Smooth muscle cell (in vitro differentiated cells): Measurements from ENCODE around the gene LRFN5. TPM values are rescaled to one million over a fixed set of nuclear protein-coding genes. Genes with fewer than 3 reads are reported as not detected.

ENCODE experiments used
- DNase-seq: peaks from one replicate; lab custom pipeline; 2025; ENCODE audit not compliant: unreplicated experiment; lab: John Stamatoyannopoulos, UW
- H2AFZ ChIP-seq: fragments of 200-600 bp; sonication (generic); 2 replicates; pipeline ENCODE4 v1.6.0; 2016; ENCODE audit warnings: antibody characterized with exemption, low read depth, mild to moderate bottlenecking
- H3F3A ChIP-seq: fragments of 200-600 bp; sonication (generic); 2 replicates; pipeline ENCODE4 v1.6.0; 2017; ENCODE audit warnings: antibody characterized with exemption, low read depth
- H3K27ac ChIP-seq: fragments of 200-600 bp; sonication (generic); 2 replicates; pipeline ENCODE4 v1.5.1; 2016; ENCODE audit warnings: low read depth, mild to moderate bottlenecking
- H3K27me3 ChIP-seq: fragments of 200-600 bp; sonication (generic); 2 replicates; pipeline ENCODE4 v1.6.1; 2016; ENCODE audit warnings: low read depth, mild to moderate bottlenecking
- H3K36me3 ChIP-seq: fragments of 200-600 bp; sonication (generic); 2 replicates; pipeline ENCODE4 v1.5.1; 2016; ENCODE audit warnings: low read depth
- H3K4me1 ChIP-seq: fragments of 200-600 bp; sonication (generic); 2 replicates; pipeline ENCODE4 v1.5.1; 2016; ENCODE audit warnings: low read depth
- H3K4me2 ChIP-seq: fragments of 200-600 bp; sonication (generic); 2 replicates; pipeline ENCODE4 v1.6.0; 2016; ENCODE audit warnings: mild to moderate bottlenecking
- H3K4me3 ChIP-seq: fragments of 200-600 bp; sonication (generic); 2 replicates; pipeline ENCODE4 v1.5.1; 2016; ENCODE audit warnings: mild to moderate bottlenecking
- H3K79me2 ChIP-seq: fragments of 200-600 bp; sonication (generic); 2 replicates; pipeline ENCODE4 v1.6.0; 2016; ENCODE audit warnings: low read depth, mild to moderate bottlenecking
- H3K9ac ChIP-seq: fragments of 200-600 bp; sonication (generic); 2 replicates; pipeline ENCODE4 v1.6.0; 2016; ENCODE audit warnings: low read depth
- H3K9me3 ChIP-seq: fragments of 200-600 bp; sonication (generic); replicated peaks from 2 replicates; pipeline ENCODE4 v1.5.1; 2016; ENCODE audit warnings: low read depth
- H4K20me1 ChIP-seq: fragments of 200-600 bp; sonication (generic); 2 replicates; pipeline ENCODE4 v1.6.0; 2016; ENCODE audit warnings: low read depth
- WGBS: methylation state at CpG from one replicate; pipeline ENCODE4 v1.1.7; 2016; ENCODE audit warnings: low lambda C conversion rate; 5-methylcytosine and 5-hydroxymethylcytosine counted together
- polyA plus RNA-seq: library from polyadenylated mRNA; unstranded; fragments of >200 nt; fragmentation: Nextera tagmentation; extraction: Ambion mirVana; gene quantifications from 2 replicates; pipeline ENCODE4 v1.2.1, GENCODE V29; 2016
- total RNA-seq: library from RNA; depleted of rRNA; stranded (reverse); fragments of >200 nt; gene quantifications from 2 replicates; pipeline ENCODE4 v1.2.3, GENCODE V29; 2014
- TF ChIP-seq, protein P1 (sequence below): fragments of 200-600 bp; sonication (generic); IDR thresholded peaks from 2 replicates; pipeline ENCODE4 v1.5.1; 2017; ENCODE audit warnings: borderline replicate concordance, mild to moderate bottlenecking, antibody characterized with exemption; ENCODE audit not compliant: insufficient read depth, poor library complexity, severe bottlenecking

LRFN5 gene
- total and polyA plus RNA-seq, 2 experiments from 2014 or later: 22.1 to 33.8 TPM

DNA sequence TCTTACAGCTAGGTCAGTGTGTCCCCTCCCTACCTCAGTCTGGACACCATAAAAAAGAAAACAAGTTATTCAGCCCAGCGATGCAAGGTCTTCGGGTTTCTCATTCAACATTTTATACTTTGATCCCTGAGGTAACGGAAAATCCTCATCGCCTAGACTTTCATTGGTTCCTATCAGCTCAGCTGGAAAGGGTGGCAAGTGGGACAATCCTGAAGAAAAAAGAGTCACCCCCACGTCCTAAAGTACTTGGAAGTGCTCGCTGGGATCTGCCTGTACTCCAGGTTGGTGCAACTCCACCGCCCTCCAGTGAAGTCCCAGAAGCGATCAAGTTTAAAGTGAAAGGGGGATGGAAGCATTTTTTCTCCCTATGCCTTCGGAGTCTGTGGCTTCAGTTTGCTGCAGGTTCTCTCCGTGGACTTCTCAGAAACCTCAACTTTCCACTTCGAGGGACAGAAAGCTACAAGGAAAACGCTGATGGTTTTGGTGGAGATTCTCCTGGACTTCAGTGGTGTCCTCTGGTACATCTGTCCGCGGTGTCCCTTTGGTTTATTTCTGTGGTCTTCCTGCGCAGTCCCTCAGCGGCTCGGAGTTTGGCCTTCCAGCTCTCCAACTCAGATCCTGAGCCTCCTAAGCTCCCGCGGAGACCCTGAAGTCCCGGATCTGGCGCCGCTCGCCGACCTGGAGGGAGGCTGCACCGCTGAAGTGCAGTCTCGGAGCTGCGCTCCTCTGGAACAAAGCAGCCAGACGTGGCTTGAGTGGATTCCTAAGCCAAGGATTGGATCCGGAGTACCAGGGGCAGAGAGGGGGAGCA is 1.8 kb upstream of the LRFN5 start:
- H3K9ac ChIP-seq: peak overlapping the region; percentile 75
- H3K79me2 ChIP-seq: peaks cover 78% of the 10 kb centered on the region
- no peak for DNase-seq
- H3K36me3 ChIP-seq: no peaks in the 10 kb centered on the region
- TF ChIP-seq, protein P1, sequence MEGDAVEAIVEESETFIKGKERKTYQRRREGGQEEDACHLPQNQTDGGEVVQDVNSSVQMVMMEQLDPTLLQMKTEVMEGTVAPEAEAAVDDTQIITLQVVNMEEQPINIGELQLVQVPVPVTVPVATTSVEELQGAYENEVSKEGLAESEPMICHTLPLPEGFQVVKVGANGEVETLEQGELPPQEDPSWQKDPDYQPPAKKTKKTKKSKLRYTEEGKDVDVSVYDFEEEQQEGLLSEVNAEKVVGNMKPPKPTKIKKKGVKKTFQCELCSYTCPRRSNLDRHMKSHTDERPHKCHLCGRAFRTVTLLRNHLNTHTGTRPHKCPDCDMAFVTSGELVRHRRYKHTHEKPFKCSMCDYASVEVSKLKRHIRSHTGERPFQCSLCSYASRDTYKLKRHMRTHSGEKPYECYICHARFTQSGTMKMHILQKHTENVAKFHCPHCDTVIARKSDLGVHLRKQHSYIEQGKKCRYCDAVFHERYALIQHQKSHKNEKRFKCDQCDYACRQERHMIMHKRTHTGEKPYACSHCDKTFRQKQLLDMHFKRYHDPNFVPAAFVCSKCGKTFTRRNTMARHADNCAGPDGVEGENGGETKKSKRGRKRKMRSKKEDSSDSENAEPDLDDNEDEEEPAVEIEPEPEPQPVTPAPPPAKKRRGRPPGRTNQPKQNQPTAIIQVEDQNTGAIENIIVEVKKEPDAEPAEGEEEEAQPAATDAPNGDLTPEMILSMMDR: no peak
- peaks cover 7% of the 10 kb centered on the region for H3F3A ChIP-seq
- H3K27ac ChIP-seq: peak overlapping the region; percentile 72
- H2AFZ ChIP-seq: peak overlapping the region; percentile 99
- peak overlapping the region; percentile 97 for H3K4me2 ChIP-seq
- peak overlapping the region; percentile 81 for H3K4me3 ChIP-seq
- peaks cover 23% of the 10 kb centered on the region for H3K4me1 ChIP-seq
- H3K9me3 ChIP-seq: no peaks in the 10 kb centered on the region
- no peaks in the 10 kb centered on the region for H3K27me3 ChIP-seq
- 1% methylated on average over 29 of the region's 29 CpGs for WGBS
- peaks cover 9% of the 10 kb centered on the region for H4K20me1 ChIP-seq

DNA sequence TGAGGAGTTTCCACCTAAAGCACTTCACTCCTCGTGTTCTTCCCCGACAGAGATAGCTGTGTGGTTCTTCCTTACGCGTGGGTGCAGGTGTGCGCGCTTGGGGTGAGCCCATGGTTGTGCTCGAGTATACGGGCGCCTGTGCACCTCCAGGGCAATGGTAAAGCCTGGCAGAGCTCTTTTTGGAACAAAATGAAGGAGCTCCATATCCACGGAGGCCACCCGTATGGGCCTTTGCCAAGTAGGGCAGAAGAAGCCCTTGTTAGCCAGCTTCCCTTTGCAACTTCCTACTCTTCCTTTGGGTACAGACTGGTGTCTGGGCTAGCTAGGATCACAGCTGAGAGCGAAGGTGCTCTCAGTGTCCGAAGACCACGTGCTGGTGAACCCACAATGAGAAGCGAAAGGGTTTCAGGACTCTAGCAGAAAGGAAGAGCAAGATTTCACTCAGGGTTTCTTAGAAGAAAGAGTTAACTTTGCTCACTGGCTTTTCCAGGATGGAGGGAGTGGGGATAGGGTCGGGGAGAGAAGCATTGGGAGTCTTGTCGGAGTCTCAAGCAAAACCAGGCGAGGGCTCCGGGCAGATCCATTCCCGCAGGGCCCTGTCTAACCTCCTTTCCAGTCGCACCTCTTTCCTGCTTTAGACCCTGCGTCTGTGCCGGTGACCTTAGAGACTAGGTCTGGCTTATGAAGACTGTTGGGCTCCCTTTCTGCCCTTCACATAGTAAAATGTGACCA is 960 bp upstream of the LRFN5 start:
- Histone ChIP-seq H3K36me3 (no peaks in the 10 kb centered on the region), H3F3A (peaks cover 7% of the 10 kb centered on the region), H3K27me3 (no peaks in the 10 kb centered on the region), H3K4me2 (peak overlapping the region; percentile 97), H3K4me3 (peak overlapping the region; percentile 81), H3K27ac (peak overlapping the region; percentile 72), H2AFZ (peak overlapping the region; percentile 99), H3K79me2 (peaks cover 86% of the 10 kb centered on the region), H3K9ac (peak overlapping the region; percentile 45), H3K4me1 (peaks cover 23% of the 10 kb centered on the region), H4K20me1 (peaks cover 9% of the 10 kb centered on the region), H3K9me3 (no peaks in the 10 kb centered on the region)
- no peak for DNase-seq
- WGBS: 1% methylated on average over 23 of the region's 23 CpGs
- TF ChIP-seq, protein P1: no peak

- peak overlapping the region; percentile 99 for H2AFZ ChIP-seq
- H3K36me3 ChIP-seq: no peaks in the 10 kb centered on the region
- H3K4me3 ChIP-seq: peak overlapping the region; percentile 81
- H3K79me2 ChIP-seq: peaks cover 86% of the 10 kb centered on the region
- no peak for DNase-seq
- H4K20me1 ChIP-seq: peaks cover 14% of the 10 kb centered on the region
- peaks cover 7% of the 10 kb centered on the region for H3F3A ChIP-seq
- H3K4me1 ChIP-seq: peaks cover 23% of the 10 kb centered on the region
- H3K27me3 ChIP-seq: no peaks in the 10 kb centered on the region
- peak overlapping the region; percentile 45 for H3K9ac ChIP-seq
- TF ChIP-seq, protein P1: no peak
- H3K4me2 ChIP-seq: peak overlapping the region; percentile 97
- no peaks in the 10 kb centered on the region for H3K9me3 ChIP-seq
- under 1% methylated on average over 7 of the region's 7 CpGs for WGBS
- peak overlapping the region; percentile 72 for H3K27ac ChIP-seq
Measured at GRCh38 chr14:41606282-41606531, 469 bp upstream of the LRFN5 start.
